Peyer's patch (tissue), 4 donors: ENCODE data around the gene STAT6.

Source experiments
- CTCF ChIP-seq, 6 experiments: fragments of 450-650 bp in 4 of 6; fragments of 200-600 bp in 2 of 6; sonication (generic) in 1 of 6; IDR thresholded peaks; one replicate each; pipeline ENCODE4 v1.5.1; 2017 to 2019; ENCODE audit warnings: antibody characterized with exemption in 6 of 6, mild to moderate bottlenecking in 3 of 6, moderate library complexity in 1 of 6
- POLR2A ChIP-seq, 2 donors: fragments of 450-650 bp; IDR thresholded peaks; one replicate each; pipeline ENCODE4 v1.5.1; 2017; ENCODE audit warnings: antibody characterized with exemption in 2 of 2, mild to moderate bottlenecking in 2 of 2, moderate library complexity in 2 of 2

- TF ChIP-seq CTCF (IDR thresholded peaks at IDR 0.05) (no peak), POLR2A (IDR thresholded peaks at IDR 0.05) (peak; percentile 65 to 76)
Measured at GRCh38 chr12:57049890-57050289, 61.3 kb downstream of the STAT6 start, which contains the start of gene MYO1A.
